Measurements from ENCODE around the gene DPYSL4.

DNA sequence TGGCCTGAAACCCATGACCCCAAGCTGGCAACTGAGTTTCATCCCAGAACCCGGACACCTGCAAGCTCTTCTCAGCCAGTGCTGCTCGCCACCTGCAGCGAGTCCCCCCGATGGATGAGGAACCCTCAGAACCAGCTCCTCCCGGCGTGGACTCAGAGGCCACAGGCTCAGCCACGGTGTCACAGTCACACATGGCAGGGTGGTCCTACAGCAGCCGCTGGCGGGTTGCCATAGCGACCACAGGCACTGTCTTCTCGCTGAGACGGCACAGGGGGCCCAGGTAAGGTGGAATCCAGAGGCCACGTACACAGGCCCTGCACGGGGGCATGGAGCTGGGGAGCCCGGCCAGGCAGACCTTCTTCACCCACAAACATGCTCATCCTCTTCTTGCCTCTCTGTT is 53.4 kb downstream of the DPYSL4 start:
- TF ChIP-seq, protein P1, sequence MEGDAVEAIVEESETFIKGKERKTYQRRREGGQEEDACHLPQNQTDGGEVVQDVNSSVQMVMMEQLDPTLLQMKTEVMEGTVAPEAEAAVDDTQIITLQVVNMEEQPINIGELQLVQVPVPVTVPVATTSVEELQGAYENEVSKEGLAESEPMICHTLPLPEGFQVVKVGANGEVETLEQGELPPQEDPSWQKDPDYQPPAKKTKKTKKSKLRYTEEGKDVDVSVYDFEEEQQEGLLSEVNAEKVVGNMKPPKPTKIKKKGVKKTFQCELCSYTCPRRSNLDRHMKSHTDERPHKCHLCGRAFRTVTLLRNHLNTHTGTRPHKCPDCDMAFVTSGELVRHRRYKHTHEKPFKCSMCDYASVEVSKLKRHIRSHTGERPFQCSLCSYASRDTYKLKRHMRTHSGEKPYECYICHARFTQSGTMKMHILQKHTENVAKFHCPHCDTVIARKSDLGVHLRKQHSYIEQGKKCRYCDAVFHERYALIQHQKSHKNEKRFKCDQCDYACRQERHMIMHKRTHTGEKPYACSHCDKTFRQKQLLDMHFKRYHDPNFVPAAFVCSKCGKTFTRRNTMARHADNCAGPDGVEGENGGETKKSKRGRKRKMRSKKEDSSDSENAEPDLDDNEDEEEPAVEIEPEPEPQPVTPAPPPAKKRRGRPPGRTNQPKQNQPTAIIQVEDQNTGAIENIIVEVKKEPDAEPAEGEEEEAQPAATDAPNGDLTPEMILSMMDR (IDR thresholded peaks at IDR 0.05) = no peak
- TF ChIP-seq POLR2A (IDR thresholded peaks at IDR 0.05) = no peak

Data from right lobe of liver (tissue), 4 donors.